Measurements from ENCODE around the gene PALM. TPM values are rescaled to one million over a fixed set of nuclear protein-coding genes. Genes with fewer than 3 reads are reported as not detected.
"Not testable (repeated sequence)": the region's sequence is repeated elsewhere in the genome, so short reads cannot be mapped to it uniquely, and the experiment has no call there.

Gene PALM
- total RNA-seq, 2 donors from 2014 or later, result 32.9 to 40.8 TPM

DNA sequence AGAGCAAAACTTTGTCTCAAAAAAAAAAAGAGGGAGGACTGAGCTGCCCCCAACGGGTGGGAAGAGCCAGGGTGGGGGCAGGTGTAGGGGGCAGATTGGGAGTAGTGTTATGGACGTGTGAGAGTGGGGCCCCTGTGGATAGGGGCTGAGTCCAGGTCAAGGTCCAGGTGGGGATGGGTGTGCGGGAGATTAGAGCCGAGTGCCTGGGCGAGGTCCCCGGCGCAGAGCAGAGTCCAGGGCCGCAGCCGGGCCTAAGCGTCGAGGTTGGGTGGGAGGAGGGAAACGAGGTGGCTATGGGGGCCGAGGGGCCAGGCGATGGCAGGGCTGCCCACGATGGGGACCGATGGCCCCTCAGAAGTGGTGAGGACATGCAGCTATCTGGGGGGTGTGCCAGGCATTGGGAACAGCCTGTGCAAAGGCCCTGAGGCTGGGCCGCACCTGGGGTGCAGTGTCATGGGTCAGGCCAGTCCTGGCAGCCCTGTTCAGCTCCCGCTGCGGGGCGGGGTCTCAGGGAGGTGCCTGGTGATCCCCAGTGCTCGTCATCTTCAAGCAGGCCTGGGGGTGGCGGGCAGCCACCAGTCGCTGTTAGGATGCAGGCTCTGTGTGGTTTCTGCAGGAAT, 29.9 kb downstream of the PALM start:
- Histone ChIP-seq H3K4me3 (ENCODE audit: low read length) (no peak overlapping the region), H3K9ac (ENCODE audit: extremely low read depth, low read length, poor library complexity, severe bottlenecking) (no peak overlapping the region), H3K27ac (ENCODE audit: low read depth, low read length) (no peak overlapping the region), H3K9me3 (ENCODE audit: control insufficient read depth, low read length) (no peaks in the 10 kb centered on the region), H3K36me3 (ENCODE audit: control insufficient read depth, insufficient read depth, low read length) (no peaks in the 10 kb centered on the region), H3K4me1 (ENCODE audit: control insufficient read depth, insufficient read depth, low read length) (no peaks in the 10 kb centered on the region), H3K27me3 (ENCODE audit: control insufficient read depth, insufficient read depth, low read length, poor library complexity, severe bottlenecking) (no peaks in the 10 kb centered on the region)
- TF ChIP-seq, protein P1, sequence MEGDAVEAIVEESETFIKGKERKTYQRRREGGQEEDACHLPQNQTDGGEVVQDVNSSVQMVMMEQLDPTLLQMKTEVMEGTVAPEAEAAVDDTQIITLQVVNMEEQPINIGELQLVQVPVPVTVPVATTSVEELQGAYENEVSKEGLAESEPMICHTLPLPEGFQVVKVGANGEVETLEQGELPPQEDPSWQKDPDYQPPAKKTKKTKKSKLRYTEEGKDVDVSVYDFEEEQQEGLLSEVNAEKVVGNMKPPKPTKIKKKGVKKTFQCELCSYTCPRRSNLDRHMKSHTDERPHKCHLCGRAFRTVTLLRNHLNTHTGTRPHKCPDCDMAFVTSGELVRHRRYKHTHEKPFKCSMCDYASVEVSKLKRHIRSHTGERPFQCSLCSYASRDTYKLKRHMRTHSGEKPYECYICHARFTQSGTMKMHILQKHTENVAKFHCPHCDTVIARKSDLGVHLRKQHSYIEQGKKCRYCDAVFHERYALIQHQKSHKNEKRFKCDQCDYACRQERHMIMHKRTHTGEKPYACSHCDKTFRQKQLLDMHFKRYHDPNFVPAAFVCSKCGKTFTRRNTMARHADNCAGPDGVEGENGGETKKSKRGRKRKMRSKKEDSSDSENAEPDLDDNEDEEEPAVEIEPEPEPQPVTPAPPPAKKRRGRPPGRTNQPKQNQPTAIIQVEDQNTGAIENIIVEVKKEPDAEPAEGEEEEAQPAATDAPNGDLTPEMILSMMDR (conservative IDR thresholded peaks at IDR 0.05), result no peak
- H3K4me1 Mint-ChIP-seq, result no peaks in the 10 kb centered on the region
- H3K27me3 Mint-ChIP-seq (ENCODE audit: insufficient read depth), result no peaks in the 10 kb centered on the region
- H3K4me3 Mint-ChIP-seq, result no peak overlapping the region
- peaks cover 4% of the 10 kb centered on the region for H3K9me3 Mint-ChIP-seq
- H3K27ac Mint-ChIP-seq, result no peak overlapping the region
- H3K36me3 Mint-ChIP-seq (ENCODE audit: low read depth), result peaks cover 4% of the 10 kb centered on the region
- DNase-seq, result no peak
- 92 to 95% methylated on average over 21 to 23 of the region's 23 CpGs for WGBS, 2 experiments (ENCODE audit: insufficient coverage in 1 of 2, insufficient read length in 1 of 2)

DNA sequence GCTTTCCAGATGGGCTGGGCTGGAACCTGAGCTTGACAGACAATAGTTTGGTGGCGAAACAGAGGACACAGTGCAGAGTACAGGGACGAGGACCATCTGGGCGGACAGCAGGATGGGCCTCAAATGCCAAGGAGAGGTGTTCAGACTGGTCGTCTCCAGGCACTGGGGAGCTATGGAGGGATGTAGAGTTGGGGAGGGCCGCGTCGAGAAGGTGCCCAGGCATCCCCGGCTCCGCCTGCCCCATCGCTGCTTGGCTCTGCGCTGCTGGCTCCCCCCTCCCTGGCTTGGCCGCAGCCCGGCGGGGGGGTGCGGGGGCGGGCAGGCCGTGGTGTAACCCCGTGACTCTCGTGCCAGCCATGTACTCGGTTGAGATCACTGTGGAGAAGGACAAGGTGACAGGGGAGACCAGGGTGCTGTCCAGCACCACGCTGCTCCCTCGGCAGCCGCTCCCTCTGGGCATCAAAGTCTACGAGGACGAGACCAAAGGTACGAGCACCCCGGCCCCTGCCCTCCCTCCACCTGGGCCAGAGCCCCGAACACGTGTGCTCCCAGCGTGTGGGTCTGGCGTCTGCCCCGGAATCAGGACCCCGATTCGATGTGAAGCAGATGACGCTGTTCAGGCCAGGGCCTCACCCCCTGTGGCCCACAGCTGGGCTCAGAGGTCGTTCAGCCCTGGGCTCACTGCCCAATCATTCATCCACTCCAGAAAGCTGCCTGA, 31.4 kb downstream of the PALM start:
- Mint-ChIP-seq H3K27ac (no peak overlapping the region), H3K36me3 (ENCODE audit: low read depth) (no peaks in the 10 kb centered on the region), H3K9me3 (peaks cover 17% of the 10 kb centered on the region), H3K4me1 (no peaks in the 10 kb centered on the region), H3K4me3 (no peak overlapping the region), H3K27me3 (ENCODE audit: insufficient read depth) (no peaks in the 10 kb centered on the region)
- Histone ChIP-seq H3K9me3 (ENCODE audit: control insufficient read depth, low read length) (no peaks in the 10 kb centered on the region), H3K36me3 (ENCODE audit: control insufficient read depth, insufficient read depth, low read length) (no peaks in the 10 kb centered on the region), H3K4me3 (ENCODE audit: low read length) (no peak overlapping the region), H3K9ac (ENCODE audit: extremely low read depth, low read length, poor library complexity, severe bottlenecking) (no peak overlapping the region), H3K27ac (ENCODE audit: low read depth, low read length) (no peak overlapping the region), H3K27me3 (ENCODE audit: control insufficient read depth, insufficient read depth, low read length, poor library complexity, severe bottlenecking) (no peaks in the 10 kb centered on the region), H3K4me1 (ENCODE audit: control insufficient read depth, insufficient read depth, low read length) (no peaks in the 10 kb centered on the region)
- 91 to 96% methylated on average over 14 to 36 of the region's 36 CpGs for WGBS, 2 experiments (ENCODE audit: insufficient coverage in 1 of 2, insufficient read length in 1 of 2)
- no peak for DNase-seq
- TF ChIP-seq, protein P1 (conservative IDR thresholded peaks at IDR 0.05), result no peak

DNA sequence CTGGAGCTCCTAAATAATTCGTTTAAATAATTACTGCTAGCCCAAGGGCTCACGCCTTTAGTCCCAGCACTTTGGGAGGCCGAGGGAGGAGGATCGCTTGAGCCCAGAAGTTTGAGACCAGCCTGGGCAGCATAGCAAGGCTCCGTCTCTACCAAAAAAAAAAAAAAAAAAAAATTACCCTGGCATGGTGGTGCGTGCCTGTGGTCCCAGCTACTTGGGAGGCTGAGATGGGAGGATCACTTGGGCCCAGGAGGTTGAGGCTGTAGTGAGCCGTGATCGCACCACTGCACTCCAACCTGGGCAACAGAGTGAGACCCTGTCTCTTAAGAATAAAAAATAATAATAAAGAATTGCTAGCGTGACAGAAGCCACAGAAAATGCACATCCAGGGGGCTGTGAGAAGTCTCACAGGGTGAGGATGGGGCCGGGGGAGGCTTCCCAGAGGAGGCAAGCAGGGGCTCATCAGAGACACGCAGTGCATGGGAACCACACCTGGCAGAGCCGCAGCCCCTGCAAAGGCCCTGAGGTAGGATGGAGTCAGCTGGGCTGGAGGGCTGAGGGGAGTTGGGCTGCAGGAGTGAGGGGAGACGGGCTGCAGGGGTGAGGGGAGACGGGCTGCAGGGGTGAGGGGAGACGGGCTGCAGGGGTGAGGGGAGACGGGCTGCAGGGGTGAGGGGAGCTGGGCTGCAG, 32.2 kb downstream of the PALM start:
- 87 to 95% methylated on average over 5 to 13 of the region's 16 CpGs for WGBS, 2 experiments (ENCODE audit: insufficient coverage in 1 of 2, insufficient read length in 1 of 2)
- H3K27ac Mint-ChIP-seq, result not testable (repeated sequence)

More for the DNA sequence above, 32.2 kb downstream of the PALM start:
- not testable (repeated sequence) for DNase-seq; H3K27me3 Mint-ChIP-seq (ENCODE audit: insufficient read depth); H3K4me1 Mint-ChIP-seq; H3K4me1 ChIP-seq (ENCODE audit: control insufficient read depth, insufficient read depth, low read length); H3K4me3 ChIP-seq (ENCODE audit: low read length); H3K36me3 Mint-ChIP-seq (ENCODE audit: low read depth); H3K9me3 ChIP-seq (ENCODE audit: control insufficient read depth, low read length); H3K9ac ChIP-seq (ENCODE audit: extremely low read depth, low read length, poor library complexity, severe bottlenecking); H3K36me3 ChIP-seq (ENCODE audit: control insufficient read depth, insufficient read depth, low read length); H3K27me3 ChIP-seq (ENCODE audit: control insufficient read depth, insufficient read depth, low read length, poor library complexity, severe bottlenecking); H3K4me3 Mint-ChIP-seq; H3K27ac ChIP-seq (ENCODE audit: low read depth, low read length)
- peaks cover 22% of the 10 kb centered on the region for H3K9me3 Mint-ChIP-seq

All from endodermal cell (in vitro differentiated cells).